ENCODE data around the gene SPTLC2.

- TF ChIP-seq TBP (CRISPR knock-in tag; IDR thresholded peaks at IDR 0.05): no peak
- TF ChIP-seq CREB1 (IDR thresholded peaks at IDR 0.05): no peak
- no peak for TF ChIP-seq CREB1 (CRISPR knock-in tag; IDR thresholded peaks at IDR 0.05)
- TF ChIP-seq ATF7 (IDR thresholded peaks at IDR 0.05): no peak
- no peak for TF ChIP-seq ATF7 (CRISPR knock-in tag; IDR thresholded peaks at IDR 0.05)
- TF ChIP-seq STAT6 (CRISPR knock-in tag; IDR thresholded peaks at IDR 0.05; ENCODE audit: borderline replicate concordance): no peak
- no peak for TF ChIP-seq BRCA1 (CRISPR knock-in tag; IDR thresholded peaks at IDR 0.05)
- no peak for TF ChIP-seq SMAD9 (CRISPR knock-in tag; IDR thresholded peaks at IDR 0.05)
- TF ChIP-seq ZNF768 (CRISPR knock-in tag; IDR thresholded peaks at IDR 0.05): no peak
- TF ChIP-seq CTCF (CRISPR knock-in tag; IDR thresholded peaks at IDR 0.05): no peak
- no peak for TF ChIP-seq SNAPC4 (CRISPR knock-in tag; IDR thresholded peaks at IDR 0.05)
- no peak for TF ChIP-seq USF2 (IDR thresholded peaks at IDR 0.05; ENCODE audit: low read depth, low read length)
- no peak for TF ChIP-seq USF2 (CRISPR knock-in tag; IDR thresholded peaks at IDR 0.05; ENCODE audit: borderline replicate concordance)
- no peak for TF ChIP-seq TEF (CRISPR knock-in tag; IDR thresholded peaks at IDR 0.05)
These were observed 130.3 kb downstream of the SPTLC2 start for GRCh38 chr14:77485901-77486678.
